GM23248 (cell line): ENCODE measurements around the gene TBC1D23. TPM values are rescaled to one million over a fixed set of nuclear protein-coding genes. Genes with fewer than 3 reads are reported as not detected.
"Not testable (repeated sequence)": the region's sequence is repeated elsewhere in the genome, so short reads cannot be mapped to it uniquely, and the experiment has no call there.

Experiments used
- DNase-seq: peaks from one replicate; pipeline ENCODE4 v3.0.0-alpha.2; 2015
- H2AFZ ChIP-seq: fragments of 200-600 bp; sonication (generic); 2 replicates; pipeline ENCODE4 v1.6.1; 2016; ENCODE audit warnings: antibody characterized with exemption
- H3F3A ChIP-seq: fragments of 200-600 bp; sonication (generic); 2 replicates; pipeline ENCODE4 v1.6.1; 2016; ENCODE audit warnings: mild to moderate bottlenecking, antibody characterized with exemption, mixed run types; ENCODE audit not compliant: insufficient read depth
- H3K27ac ChIP-seq: fragments of 200-600 bp; sonication (generic); 2 replicates; pipeline ENCODE4 v1.5.1; 2016; ENCODE audit warnings: mild to moderate bottlenecking
- H3K27me3 ChIP-seq: fragments of 200-600 bp; sonication (generic); replicated peaks from 2 replicates; pipeline ENCODE4 v1.6.1; 2016; ENCODE audit warnings: mild to moderate bottlenecking; ENCODE audit not compliant: insufficient read depth
- H3K36me3 ChIP-seq: fragments of 200-600 bp; sonication (generic); 2 replicates; pipeline ENCODE4 v1.6.1; 2016; ENCODE audit warnings: low read depth, mild to moderate bottlenecking
- H3K4me1 ChIP-seq: fragments of 200-600 bp; sonication (generic); 2 replicates; pipeline ENCODE4 v1.6.1; 2016; ENCODE audit warnings: mild to moderate bottlenecking; ENCODE audit not compliant: insufficient read depth
- H3K4me2 ChIP-seq: fragments of 200-600 bp; sonication (generic); one replicate; pipeline ENCODE4 v1.6.1; 2016; ENCODE audit warnings: mild to moderate bottlenecking; ENCODE audit not compliant: unreplicated experiment
- H3K4me3 ChIP-seq: fragments of 200-600 bp; sonication (generic); 2 replicates; pipeline ENCODE4 v1.5.1; 2016; ENCODE audit warnings: mild to moderate bottlenecking
- H3K79me2 ChIP-seq: fragments of 200-600 bp; sonication (generic); 2 replicates; pipeline ENCODE4 v1.6.1; 2016; ENCODE audit warnings: mild to moderate bottlenecking; ENCODE audit not compliant: insufficient read depth
- H3K9ac ChIP-seq: fragments of 200-600 bp; sonication (generic); 2 replicates; pipeline ENCODE4 v1.6.1; 2016; ENCODE audit warnings: mild to moderate bottlenecking
- H3K9me2 ChIP-seq: fragments of 200-600 bp; sonication (generic); 2 replicates; pipeline ENCODE4 v1.6.1; 2016; ENCODE audit warnings: mixed run types, mild to moderate bottlenecking, moderate library complexity; ENCODE audit not compliant: insufficient read depth
- H3K9me3 ChIP-seq: fragments of 200-600 bp; sonication (generic); one replicate; pipeline ENCODE4 v1.6.1; 2017; ENCODE audit warnings: low read depth
- H4K20me1 ChIP-seq: fragments of 200-600 bp; sonication (generic); 2 replicates; pipeline ENCODE4 v1.6.0; 2016; ENCODE audit not compliant: insufficient read depth
- EZH2 ChIP-seq: fragments of 200-600 bp; sonication (generic); IDR thresholded peaks from 2 replicates; pipeline ENCODE4 v1.6.1; 2018; ENCODE audit warnings: antibody characterized with exemption, mild to moderate bottlenecking; ENCODE audit not compliant: insufficient read depth, poor library complexity, severe bottlenecking
- EZH2phosphoT487 ChIP-seq: fragments of 200-600 bp; sonication (generic); IDR thresholded peaks from 2 replicates; pipeline ENCODE4 v1.6.1; 2018; ENCODE audit warnings: antibody characterized with exemption, moderate library complexity, mild to moderate bottlenecking, low read depth; ENCODE audit not compliant: insufficient read depth
- WGBS, 2 experiments: methylation state at CpG; one replicate each; pipeline ENCODE4 v1.1.6; 2015 to 2017; ENCODE audit warnings: low lambda C conversion rate in 2 of 2, low coverage in 1 of 2; ENCODE audit errors: missing lambda C conversion rate in 2 of 2; 5-methylcytosine and 5-hydroxymethylcytosine counted together
- in situ Hi-C: fragments of 300-500 bp; cut with MboI; formaldehyde crosslinking; loops from 2 replicates; pipeline ENCODE4 v1.15.0; 2020
- polyA plus RNA-seq: library from polyadenylated mRNA; unstranded; fragments of >200 nt; fragmentation: Nextera tagmentation; extraction: Ambion mirVana; gene quantifications from 2 replicates; pipeline ENCODE4 v1.2.1, GENCODE V29; 2016
- total RNA-seq: library from RNA; depleted of rRNA; stranded (reverse); fragments of >200 nt; shearing (Covaris generic); gene quantifications from 2 replicates; pipeline ENCODE4 v1.2.3, GENCODE V29; 2014

The TBC1D23 gene
- total and polyA plus RNA-seq, 2 experiments from 2014 or later = 54.1 to 82.5 TPM

- Histone ChIP-seq H2AFZ (no peak overlapping the region), H3K27me3 (no peaks in the 10 kb centered on the region), H3K27ac (peak overlapping the region; percentile 88), H3K9me2 (no peaks in the 10 kb centered on the region), H3K4me1 (peaks cover 70% of the 10 kb centered on the region), H3K9ac (peak overlapping the region; percentile 60), H3K79me2 (peaks cover 93% of the 10 kb centered on the region), H3K9me3 (no peaks in the 10 kb centered on the region), H4K20me1 (no peaks in the 10 kb centered on the region), H3K4me2 (peak overlapping the region; percentile 70), H3K4me3 (peak overlapping the region; percentile 42), H3F3A (peaks cover 55% of the 10 kb centered on the region), H3K36me3 (no peaks in the 10 kb centered on the region; the same call in 1 of the 2 replicates)
- peak; percentile 54 for DNase-seq
- in situ Hi-C loops = no loop called here
- 4% methylated on average over 2 of the region's 2 CpGs for WGBS, 2 experiments
- TF ChIP-seq EZH2phosphoT487 (no peak), EZH2 (no peak)
Measured at GRCh38 chr3:100269001-100269400, 8.2 kb downstream of the TBC1D23 start.

GRCh38 chr3:100269410-100270214 lies 8.8 kb downstream of the TBC1D23 start:
- peak overlapping the region; percentile 51 for H3K4me3 ChIP-seq
- H4K20me1 ChIP-seq = no peaks in the 10 kb centered on the region
- peaks cover 66% of the 10 kb centered on the region for H3K4me1 ChIP-seq
- DNase-seq = peak; percentile 95
- H3K9me2 ChIP-seq = no peaks in the 10 kb centered on the region
- 1 to 4% methylated on average over 2 of the region's 2 CpGs for WGBS, 2 experiments
- H3K36me3 ChIP-seq = no peaks in the 10 kb centered on the region; the same call in 1 of the 2 replicates
- no peaks in the 10 kb centered on the region for H3K27me3 ChIP-seq
- peak overlapping the region; percentile 60 for H3K9ac ChIP-seq
- TF ChIP-seq EZH2phosphoT487 = peak; percentile 88
- TF ChIP-seq EZH2 = no peak
- peaks cover 49% of the 10 kb centered on the region for H3F3A ChIP-seq
- peak overlapping the region; percentile 88 for H3K27ac ChIP-seq
- peaks cover 93% of the 10 kb centered on the region for H3K79me2 ChIP-seq
- H3K9me3 ChIP-seq = no peaks in the 10 kb centered on the region
- in situ Hi-C loops = no loop called here
- no peak overlapping the region for H2AFZ ChIP-seq
- H3K4me2 ChIP-seq = peak overlapping the region; percentile 70

- H3K79me2 ChIP-seq = peaks cover 93% of the 10 kb centered on the region
- no peaks in the 10 kb centered on the region for H3K9me2 ChIP-seq
- 0 out of 2 replicates have a peak, but pooled peaks cover 2% of the 10 kb centered on the region for H4K20me1 ChIP-seq
- H3K36me3 ChIP-seq = no peaks in the 10 kb centered on the region; the same call in 1 of the 2 replicates
- no peak for DNase-seq
- in situ Hi-C loops = no loop called here
- WGBS, 2 experiments = 37 to 54% methylated on average over 2 of the region's 2 CpGs
- peak overlapping the region; percentile 41; the same call in 1 of the 2 replicates for H3K9ac ChIP-seq
- peaks cover 60% of the 10 kb centered on the region for H3K4me1 ChIP-seq
- no peak for TF ChIP-seq EZH2phosphoT487
- TF ChIP-seq EZH2 = no peak
- H3K27ac ChIP-seq = peak overlapping the region; percentile 88
- no peaks in the 10 kb centered on the region for H3K27me3 ChIP-seq
- H3K4me2 ChIP-seq = peak overlapping the region; percentile 70
- H3K4me3 ChIP-seq = peak overlapping the region; percentile 51
- no peaks in the 10 kb centered on the region for H3K9me3 ChIP-seq
- no peak overlapping the region for H2AFZ ChIP-seq
- H3F3A ChIP-seq = peaks cover 46% of the 10 kb centered on the region
Measured at GRCh38 chr3:100270215-100270583, 9.4 kb downstream of the TBC1D23 start.

- Histone ChIP-seq H3K79me2 (peaks cover 93% of the 10 kb centered on the region), H3K27ac (no peak overlapping the region), H3K36me3 (no peaks in the 10 kb centered on the region; the same call in 1 of the 2 replicates), H2AFZ (no peak overlapping the region), H4K20me1 (0 out of 2 replicates have a peak, but pooled peaks cover 5% of the 10 kb centered on the region), H3K9me2 (no peaks in the 10 kb centered on the region), H3K9me3 (no peaks in the 10 kb centered on the region), H3K27me3 (no peaks in the 10 kb centered on the region), H3K4me1 (peaks cover 52% of the 10 kb centered on the region), H3F3A (peaks cover 44% of the 10 kb centered on the region), H3K4me2 (no peak overlapping the region), H3K9ac (no peak overlapping the region), H3K4me3 (no peak overlapping the region)
- TF ChIP-seq EZH2phosphoT487 (no peak), EZH2 (no peak)
- in situ Hi-C loops = no loop called here
- no peak for DNase-seq
- 94 to 100% methylated on average over 1 of the region's 1 CpG for WGBS, 2 experiments
Measured at GRCh38 chr3:100271522-100271921, 10.7 kb downstream of the TBC1D23 start.

- H3K27me3 ChIP-seq, H3K27ac ChIP-seq, H3K4me3 ChIP-seq, H2AFZ ChIP-seq, H3K36me3 ChIP-seq, H4K20me1 ChIP-seq, in situ Hi-C loops, DNase-seq, H3K9ac ChIP-seq, H3K9me2 ChIP-seq, H3K9me3 ChIP-seq, H3K4me2 ChIP-seq: not testable (repeated sequence)
- WGBS, 2 experiments = 69 to 73% methylated on average over 13 of the region's 13 CpGs
- Histone ChIP-seq H3K4me1 (peaks cover 42% of the 10 kb centered on the region), H3K79me2 (peaks cover 93% of the 10 kb centered on the region), H3F3A (peaks cover 31% of the 10 kb centered on the region)
Measured at GRCh38 chr3:100272797-100273611, 12.2 kb downstream of the TBC1D23 start.
